SU-DHL-6 (cell line): ENCODE data around the gene TPPP3.

Experiments used
- H2AFZ ChIP-seq: fragments of 200-600 bp; sonication (generic); 2 replicates; pipeline ENCODE4 v1.6.1; 2014; ENCODE audit warnings: low read depth, mild to moderate bottlenecking, moderate library complexity, mixed read lengths, antibody characterized with exemption, low read length; ENCODE audit not compliant: severe bottlenecking
- H3F3A ChIP-seq: fragments of 200-600 bp; shearing (Covaris generic); 2 replicates; pipeline ENCODE4 v1.6.0; 2016; ENCODE audit warnings: antibody characterized with exemption, mild to moderate bottlenecking; ENCODE audit not compliant: insufficient read depth
- H3K27ac ChIP-seq: fragments of 200-600 bp; sonication (generic); 2 replicates; pipeline ENCODE4 v1.5.1; 2016; ENCODE audit warnings: low read depth, mild to moderate bottlenecking, low read length, moderate library complexity, mixed read lengths
- H3K27me3 ChIP-seq: fragments of 200-600 bp; sonication (generic), shearing (Covaris generic); 2 replicates; pipeline ENCODE4 v1.6.0; 2014; ENCODE audit warnings: mild to moderate bottlenecking, low read length
- H3K36me3 ChIP-seq: fragments of 200-600 bp; sonication (generic); 2 replicates; pipeline ENCODE4 v1.6.1; 2014; ENCODE audit warnings: mild to moderate bottlenecking, low read length, mixed read lengths
- H3K4me2 ChIP-seq: fragments of 300-600, 200-600 bp; shearing (Covaris generic), sonication (generic); 2 replicates; pipeline ENCODE4 v1.6.0; 2014; ENCODE audit warnings: low read length, low read depth, mild to moderate bottlenecking; ENCODE audit not compliant: poor library complexity, severe bottlenecking
- H3K4me3 ChIP-seq: fragments of 200-600 bp; sonication (generic); 2 replicates; pipeline ENCODE4 v1.5.1; 2014; ENCODE audit warnings: antibody characterized with exemption, low read length, mild to moderate bottlenecking, mixed read lengths; ENCODE audit not compliant: insufficient read depth, poor library complexity, severe bottlenecking
- H3K79me2 ChIP-seq: fragments of 200-600 bp; sonication (generic); 2 replicates; pipeline ENCODE4 v1.6.1; 2014; ENCODE audit warnings: mild to moderate bottlenecking, low read length, moderate library complexity; ENCODE audit not compliant: insufficient read depth
- H3K9ac ChIP-seq: fragments of 200-600 bp; sonication (generic); 2 replicates; pipeline ENCODE4 v1.7.0; 2014; ENCODE audit warnings: mild to moderate bottlenecking, low read length
- H3K9me2 ChIP-seq: fragments of 200-600 bp; sonication (generic); replicated peaks from 2 replicates; pipeline ENCODE4 v1.6.1; 2014; ENCODE audit warnings: low read length; ENCODE audit not compliant: insufficient read depth
- H3K9me3 ChIP-seq: fragments of 200-600 bp; sonication (generic); 2 replicates; pipeline ENCODE4 v1.6.1; 2014; ENCODE audit warnings: low read length, mixed read lengths; ENCODE audit not compliant: insufficient read depth
- H4K20me1 ChIP-seq: fragments of 200-600 bp; sonication (generic); 2 replicates; pipeline ENCODE4 v1.6.1; 2014; ENCODE audit warnings: low read depth, mild to moderate bottlenecking, antibody characterized with exemption, low read length, moderate library complexity, mixed read lengths
- CTCF ChIP-seq: fragments of 200-600 bp; sonication (generic); IDR thresholded peaks from one replicate; pipeline ENCODE4 v1.5.1; 2017; ENCODE audit warnings: antibody characterized with exemption, mild to moderate bottlenecking, low read length, moderate library complexity; ENCODE audit not compliant: insufficient read depth, poor library complexity, severe bottlenecking
- EZH2phosphoT487 ChIP-seq: fragments of 200-600 bp; sonication (generic), shearing (Covaris generic); conservative IDR thresholded peaks from 2 replicates; pipeline ENCODE4 v1.6.1; 2018; ENCODE audit warnings: mild to moderate bottlenecking, antibody characterized with exemption, low read length, moderate library complexity, mixed read lengths

Gene TPPP3

GRCh38 chr16:67437513-67437912 is 44.2 kb upstream of the TPPP3 start:
- no peak overlapping the region for H3K9ac ChIP-seq

DNA sequence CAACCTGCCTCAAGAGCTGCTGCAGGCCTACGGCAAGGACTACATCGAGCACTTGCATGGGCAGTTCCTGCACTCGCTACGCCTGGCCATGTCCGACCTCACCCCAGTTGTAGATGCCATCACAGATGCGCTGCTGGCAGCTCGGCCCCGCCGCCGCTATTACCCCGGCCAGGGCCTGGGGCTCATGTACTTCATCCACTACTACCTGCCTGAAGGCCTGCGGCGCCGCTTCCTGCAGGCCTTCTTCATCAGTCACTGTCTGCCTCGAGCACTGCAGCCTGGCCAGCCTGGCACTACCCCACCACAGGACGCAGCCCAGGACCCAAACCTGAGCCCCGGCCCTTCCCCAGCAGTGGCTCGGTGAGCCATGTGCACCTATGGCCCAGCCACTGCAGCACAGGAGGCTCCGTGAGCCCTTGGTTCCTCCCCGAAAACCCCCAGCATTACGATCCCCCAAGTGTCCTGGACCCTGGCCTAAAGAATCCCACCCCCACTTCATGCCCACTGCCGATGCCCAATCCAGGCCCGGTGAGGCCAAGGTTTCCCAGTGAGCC is 43.4 kb upstream of the TPPP3 start:
- H4K20me1 ChIP-seq, result no peaks in the 10 kb centered on the region
- H3K36me3 ChIP-seq, result no peaks in the 10 kb centered on the region
- no peaks in the 10 kb centered on the region for H3K9me3 ChIP-seq
- H3K27ac ChIP-seq, result no peak overlapping the region
- H2AFZ ChIP-seq, result no peak overlapping the region
- no peak overlapping the region for H3K9ac ChIP-seq
- no peaks in the 10 kb centered on the region for H3F3A ChIP-seq
- no peaks in the 10 kb centered on the region for H3K79me2 ChIP-seq
- no peak overlapping the region for H3K4me2 ChIP-seq
- H3K4me3 ChIP-seq, result no peak overlapping the region
- no peaks in the 10 kb centered on the region for H3K27me3 ChIP-seq
- H3K9me2 ChIP-seq, result no peaks in the 10 kb centered on the region
- TF ChIP-seq CTCF, result no peak
- TF ChIP-seq EZH2phosphoT487, result no peak

More at GRCh38 chr16:67437513-67437912, 44.2 kb upstream of the TPPP3 start:
- no peaks in the 10 kb centered on the region for H3K9me3 ChIP-seq
- H3K4me2 ChIP-seq, result no peak overlapping the region
- no peaks in the 10 kb centered on the region for H3F3A ChIP-seq
- H3K27me3 ChIP-seq, result no peaks in the 10 kb centered on the region
- H2AFZ ChIP-seq, result no peak overlapping the region
- H3K9me2 ChIP-seq, result no peaks in the 10 kb centered on the region
- H3K4me3 ChIP-seq, result no peak overlapping the region
- TF ChIP-seq CTCF (no peak), EZH2phosphoT487 (no peak)
- no peaks in the 10 kb centered on the region for H3K79me2 ChIP-seq
- H4K20me1 ChIP-seq, result no peaks in the 10 kb centered on the region
- no peaks in the 10 kb centered on the region for H3K36me3 ChIP-seq
- H3K27ac ChIP-seq, result no peak overlapping the region

GRCh38 chr16:67435758-67436164 is 42.5 kb upstream of the TPPP3 start:
- Histone ChIP-seq H3K9me2 (no peaks in the 10 kb centered on the region), H2AFZ (no peak overlapping the region), H3K4me2 (no peak overlapping the region), H3K4me3 (no peak overlapping the region), H3K27me3 (no peaks in the 10 kb centered on the region), H3K9me3 (no peaks in the 10 kb centered on the region), H3F3A (no peaks in the 10 kb centered on the region), H4K20me1 (no peaks in the 10 kb centered on the region), H3K9ac (no peak overlapping the region), H3K27ac (no peak overlapping the region), H3K36me3 (no peaks in the 10 kb centered on the region), H3K79me2 (no peaks in the 10 kb centered on the region)
- TF ChIP-seq EZH2phosphoT487, result no peak
- no peak for TF ChIP-seq CTCF
